ENCODE results near the gene COG5. TPM values are rescaled to one million over a fixed set of nuclear protein-coding genes. Genes with fewer than 3 reads are reported as not detected.

Gene COG5
- total and polyA plus RNA-seq, 9 of the 15 experiments (the other 6 are each of a cell fraction or from before 2014, with no cell fraction given) = 15.3 to 75.1 (median 56.4) TPM

GRCh38 chr7:107446531-107446930 lies 117.2 kb downstream of the COG5 start:
- Histone ChIP-seq H3K9me3 (replicated peaks; ENCODE audit: control insufficient read depth, insufficient read depth, low read depth, low read length) (no peaks in the 10 kb centered on the region), H3K9ac (ENCODE audit: insufficient read depth in 1 of 2, low read depth in 2 of 2, low read length in 2 of 2) (no peak overlapping the region), H3K36me3 (ENCODE audit: control insufficient read depth, insufficient read depth, low read length) (0 out of 3 replicates have a peak, but pooled peaks cover 2% of the 10 kb centered on the region), H3K27ac (ENCODE audit: extremely low read depth, low read depth, low read length) (no peak overlapping the region), H4K20me1 (replicated peaks; ENCODE audit: control insufficient read depth, insufficient read depth, low read length) (no peaks in the 10 kb centered on the region), H3K27me3 (ENCODE audit: control insufficient read depth in 2 of 2, insufficient read depth in 2 of 2, low read length in 2 of 2) (no peaks in the 10 kb centered on the region), H3K4me3 (no peak overlapping the region), H3K4me2 (ENCODE audit: insufficient read depth, low read length) (no peak overlapping the region), H3K79me2 (ENCODE audit: control insufficient read depth, insufficient read depth, low read length) (no peaks in the 10 kb centered on the region), H2AFZ (ENCODE audit: low read depth, low read length) (no peak overlapping the region), H3K4me1 (replicated peaks in 1 of 2; ENCODE audit: control insufficient read depth in 2 of 2, insufficient read depth in 2 of 2, low read length in 2 of 2) (no peaks in the 10 kb centered on the region), H3K9me1 (ENCODE audit: control insufficient read depth, insufficient read depth, low read length) (no peaks in the 10 kb centered on the region)
- in situ Hi-C loops (cut with MboI) (no loop called here), intact Hi-C loops (cut with micrococcal nuclease) (no loop called here)
- CTCF ChIA-PET (ENCODE audit: low intra/inter-chr PET ratio) = no interaction called here
- DNase-seq (ENCODE audit: extremely low read depth in 1 of 4, low spot score in 3 of 4) = no peak
- ATAC-seq = peak; percentile 61
- POLR2A ChIA-PET = interaction anchor here (0.7 to 1.1 kb wide), 2 partner anchors 12 to 143 kb away, joined by 3 to 4 read pairs; no protein-coding TSS in a partner anchor
- no peak for FAIRE-seq
- no peak for TF ChIP-seq GTF2E2 (tag; IDR thresholded peaks at IDR 0.05)
- no peak for TF ChIP-seq FUS (optimal IDR thresholded peaks at IDR 0.05; ENCODE audit: low read depth, low read length)
- TF ChIP-seq STAG1 (CRISPR knock-in tag; IDR thresholded peaks at IDR 0.05; ENCODE audit: borderline replicate concordance) = no peak
- TF ChIP-seq, protein P1, sequence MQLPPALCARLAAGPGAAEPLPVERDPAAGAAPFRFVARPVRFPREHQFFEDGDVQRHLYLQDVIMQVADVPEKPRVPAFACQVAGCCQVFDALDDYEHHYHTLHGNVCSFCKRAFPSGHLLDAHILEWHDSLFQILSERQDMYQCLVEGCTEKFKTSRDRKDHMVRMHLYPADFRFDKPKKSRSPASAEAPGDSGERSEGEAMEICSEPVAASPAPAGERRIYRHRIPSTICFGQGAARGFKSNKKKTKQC (CRISPR knock-in tag; IDR thresholded peaks at IDR 0.05) = no peak
- no peak for TF ChIP-seq ZNF124 (CRISPR knock-in tag; IDR thresholded peaks at IDR 0.05)
- TF ChIP-seq, protein P2, sequence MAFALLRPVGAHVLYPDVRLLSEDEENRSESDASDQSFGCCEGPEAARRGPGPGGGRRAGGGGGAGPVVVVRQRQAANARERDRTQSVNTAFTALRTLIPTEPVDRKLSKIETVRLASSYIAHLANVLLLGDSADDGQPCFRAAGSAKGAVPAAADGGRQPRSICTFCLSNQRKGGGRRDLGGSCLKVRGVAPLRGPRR (CRISPR knock-in tag; IDR thresholded peaks at IDR 0.05) = no peak
- TF ChIP-seq, protein P3, sequence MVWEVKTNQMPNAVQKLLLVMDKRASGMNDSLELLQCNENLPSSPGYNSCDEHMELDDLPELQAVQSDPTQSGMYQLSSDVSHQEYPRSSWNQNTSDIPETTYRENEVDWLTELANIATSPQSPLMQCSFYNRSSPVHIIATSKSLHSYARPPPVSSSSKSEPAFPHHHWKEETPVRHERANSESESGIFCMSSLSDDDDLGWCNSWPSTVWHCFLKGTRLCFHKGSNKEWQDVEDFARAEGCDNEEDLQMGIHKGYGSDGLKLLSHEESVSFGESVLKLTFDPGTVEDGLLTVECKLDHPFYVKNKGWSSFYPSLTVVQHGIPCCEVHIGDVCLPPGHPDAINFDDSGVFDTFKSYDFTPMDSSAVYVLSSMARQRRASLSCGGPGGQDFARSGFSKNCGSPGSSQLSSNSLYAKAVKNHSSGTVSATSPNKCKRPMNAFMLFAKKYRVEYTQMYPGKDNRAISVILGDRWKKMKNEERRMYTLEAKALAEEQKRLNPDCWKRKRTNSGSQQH (CRISPR knock-in tag; IDR thresholded peaks at IDR 0.05) = no peak
- no TSS peak for BruUV-seq (replicated peaks)
- 71% methylated on average over 1 of the region's 1 CpG for WGBS (ENCODE audit: insufficient coverage, low coverage, missing lambda C conversion rate)
